Stomach (tissue), 9 donors: ENCODE measurements around the gene MSMP. TPM values are rescaled to one million over a fixed set of nuclear protein-coding genes. Genes with fewer than 3 reads are reported as not detected.

Source experiments
- DNase-seq, 2 donors: peaks; one replicate each; pipeline versions ENCODE4 v3.0.0 to v3.0.0-alpha.2; 2013 to 2019
- H3K27ac ChIP-seq, 5 donors: fragments of 200-600 bp in 4 of 5; sonication (generic) in 4 of 5; one replicate each; pipeline ENCODE4 v1.5.1; 2013 to 2019; ENCODE audit warnings: mild to moderate bottlenecking in 1 of 5, moderate library complexity in 1 of 5
- H3K27me3 ChIP-seq, 3 donors: fragments of 200-600 bp; sonication (generic); one replicate each; pipeline ENCODE4 v1.5.1; 2017 to 2019; ENCODE audit warnings: mixed run types in 1 of 3
- H3K36me3 ChIP-seq, 4 donors: fragments of 200-600 bp; sonication (generic); 1 replicate in 3 of 4; 2 replicates in 1 of 4; pipeline ENCODE4 v1.5.1; 2016 to 2019
- H3K4me1 ChIP-seq, 4 donors: fragments of 200-600 bp; sonication (generic); one replicate each; pipeline ENCODE4 v1.5.1; 2016 to 2019
- H3K4me3 ChIP-seq, 4 donors: fragments of 200-600 bp; sonication (generic) in 3 of 4; one replicate each; pipeline ENCODE4 v1.5.1; 2016 to 2019; ENCODE audit warnings: mild to moderate bottlenecking in 1 of 4
- H3K9me3 ChIP-seq, 4 donors: fragments of 200-600 bp; sonication (generic); one replicate each; pipeline ENCODE4 v1.5.1; 2016 to 2019
- CTCF ChIP-seq, 7 experiments: fragments of 450-650 bp in 4 of 7; fragments of 200-600 bp in 3 of 7; sonication (generic) in 3 of 7; IDR thresholded peaks; one replicate each; pipeline ENCODE4 v1.5.1; 2016 to 2019; ENCODE audit warnings: antibody characterized with exemption in 7 of 7, control low read depth in 2 of 7, mild to moderate bottlenecking in 1 of 7
- EP300 ChIP-seq: sonication (generic); formaldehyde crosslinking; IDR thresholded peaks from one replicate; pipeline ENCODE4 v1.6.1; 2017; ENCODE audit warnings: antibody characterized with exemption
- POLR2A ChIP-seq, 4 donors: fragments of 450-650 bp; IDR thresholded peaks; one replicate each; pipeline ENCODE4 v1.6.1; 2016; ENCODE audit warnings: antibody characterized with exemption in 4 of 4, control low read depth in 2 of 4, mild to moderate bottlenecking in 1 of 4, moderate library complexity in 1 of 4
- POLR2AphosphoS5 ChIP-seq, 3 donors: sonication (generic); formaldehyde crosslinking; IDR thresholded peaks; one replicate each; pipeline ENCODE4 v1.6.1; 2016; ENCODE audit warnings: antibody characterized with exemption in 3 of 3
- WGBS, 5 donors: extraction: QIAGEN DNeasy Blood & Tissue Kit in 3 of 5; methylation state at CpG; one replicate each; pipeline versions ENCODE4 v1.1.5 to v1.1.7; 2013 to 2018; 5-methylcytosine and 5-hydroxymethylcytosine counted together
- intact Hi-C: fragments of 100-400 bp; cut with DNase I; formaldehyde crosslinking; loops from one replicate; pipeline ENCODE4 v1.15.1; 2023; ENCODE audit warnings: low total_unique reads
- polyA plus RNA-seq, 3 donors: library from polyadenylated mRNA; stranded (reverse); fragments of 200-250 nt; gene quantifications; one replicate each; pipeline ENCODE4 v1.2.3, GENCODE V29; 2013
- total RNA-seq, 5 donors: library from RNA; depleted of rRNA; stranded (reverse); fragments of >200 nt; gene quantifications; one replicate each; pipeline versions ENCODE4 v1.1.0 to v1.2.3, GENCODE V29; 2014 to 2016
- donor health status: healthy with polysubstance abuse.
- donor health status: Bipolar disorder and iron deficiency.
- donor health status: healthy.

MSMP gene
- total and polyA plus RNA-seq, 8 donors = 0.35 TPM; not detected in 7

- H3K4me1 ChIP-seq = peaks cover 37 to 60% (median 49%) of the 10 kb centered on the region in 4 donors
- peak within 1 kb of the TSS; percentile 41 to 51 (median 48) for H3K4me3 ChIP-seq
- intact Hi-C loops = loop anchor here (5.0 kb wide), 1 partner anchor 91 kb away; no protein-coding TSS in a partner anchor
- TF ChIP-seq CTCF (IDR thresholded peaks at IDR 0.05) (no peak), POLR2AphosphoS5 (IDR thresholded peaks at IDR 0.05) (no peak), EP300 (no peak), POLR2A (IDR thresholded peaks at IDR 0.05) (no peak)
- no peaks in the 10 kb centered on the region for H3K9me3 ChIP-seq
- H3K27ac ChIP-seq = peak within 1 kb of the TSS; percentile 25 to 84 (median 74)
- peak in 1 of 2 donors; percentile 77 for DNase-seq
- peaks cover 0 to 5% (median 2%) of the 10 kb centered on the region in 4 donors for H3K36me3 ChIP-seq
- WGBS, 5 donors = 16 to 30% (median 20%) methylated on average over 10 to 63 of the region's 64 CpGs
- H3K27me3 ChIP-seq = peaks cover 0 to 5% (median 0%) of the 10 kb centered on the region in 3 donors
Observed at GRCh38 chr9:35791297-35791921, 37.3 kb upstream of the MSMP start, which contains the start of gene NPR2. TSS of gene NPR2 (plus strand) at chr9:35791591. CDS start at chr9:35792409, 818 bp downstream.

- Histone ChIP-seq H3K27me3 (peaks cover 0 to 5% (median 0%) of the 10 kb centered on the region in 3 donors), H3K27ac (peak overlapping the region; percentile 7 to 84 (median 74)), H3K9me3 (no peaks in the 10 kb centered on the region), H3K36me3 (peaks cover 0 to 5% (median 3%) of the 10 kb centered on the region in 4 donors), H3K4me3 (peak overlapping the region; percentile 41 to 51 (median 48)), H3K4me1 (peaks cover 37 to 55% (median 46%) of the 10 kb centered on the region in 4 donors)
- no peak for TF ChIP-seq EP300
- peak in 1 of 3 donors; percentile 41 for TF ChIP-seq POLR2AphosphoS5 (IDR thresholded peaks at IDR 0.05)
- TF ChIP-seq POLR2A (IDR thresholded peaks at IDR 0.05) = no peak
- peak in 5 of 7 experiments; percentile 80 to 95 (median 90) for TF ChIP-seq CTCF (IDR thresholded peaks at IDR 0.05)
- peak; percentile 68 to 93 for DNase-seq
- intact Hi-C loops = loop anchor here (5.0 kb wide), 1 partner anchor 92 kb away; no protein-coding TSS in a partner anchor
- 52 to 60% (median 56%) methylated on average over 35 to 37 of the region's 37 CpGs for WGBS, 5 donors
Observed at GRCh38 chr9:35790385-35791296, 36.6 kb upstream of the MSMP start.

- Histone ChIP-seq H3K4me1 (peaks cover 37 to 49% (median 43%) of the 10 kb centered on the region in 4 donors), H3K27ac (peak overlapping the region in 1 of 5 donors; percentile 78), H3K9me3 (no peaks in the 10 kb centered on the region), H3K36me3 (peaks cover 0 to 5% (median 4%) of the 10 kb centered on the region in 4 donors), H3K27me3 (peaks cover 0 to 5% (median 0%) of the 10 kb centered on the region in 3 donors), H3K4me3 (no peak overlapping the region)
- intact Hi-C loops = loop anchor here (5.0 kb wide), 1 partner anchor 92 kb away; no protein-coding TSS in a partner anchor
- DNase-seq = no peak
- 31 to 39% (median 34%) methylated on average over 4 of the region's 4 CpGs for whole genome bisulfite sequencing, 5 donors
- TF ChIP-seq POLR2AphosphoS5 (IDR thresholded peaks at IDR 0.05) (no peak), EP300 (no peak), POLR2A (IDR thresholded peaks at IDR 0.05) (no peak), CTCF (IDR thresholded peaks at IDR 0.05) (no peak)
Observed at GRCh38 chr9:35790025-35790384, 35.9 kb upstream of the MSMP start.

- peaks cover 37 to 44% (median 40%) of the 10 kb centered on the region in 4 donors for H3K4me1 ChIP-seq
- no peak overlapping the region for H3K4me3 ChIP-seq
- no peak for DNase-seq
- 89 to 100% (median 98%) methylated on average over 2 of the region's 2 CpGs for WGBS, 5 donors
- peaks cover 0 to 5% (median 4%) of the 10 kb centered on the region in 4 donors for H3K36me3 ChIP-seq
- TF ChIP-seq CTCF (IDR thresholded peaks at IDR 0.05) (no peak), POLR2AphosphoS5 (IDR thresholded peaks at IDR 0.05) (no peak), POLR2A (IDR thresholded peaks at IDR 0.05) (no peak), EP300 (no peak)
- H3K27ac ChIP-seq = no peak overlapping the region
- peaks cover 0 to 5% (median 0%) of the 10 kb centered on the region in 3 donors for H3K27me3 ChIP-seq
- H3K9me3 ChIP-seq = no peaks in the 10 kb centered on the region
- intact Hi-C loops = no loop called here
Observed at GRCh38 chr9:35789541-35789940, 35.5 kb upstream of the MSMP start.
